ENCODE results near the gene C1QTNF12.

C1QTNF12 gene

DNA sequence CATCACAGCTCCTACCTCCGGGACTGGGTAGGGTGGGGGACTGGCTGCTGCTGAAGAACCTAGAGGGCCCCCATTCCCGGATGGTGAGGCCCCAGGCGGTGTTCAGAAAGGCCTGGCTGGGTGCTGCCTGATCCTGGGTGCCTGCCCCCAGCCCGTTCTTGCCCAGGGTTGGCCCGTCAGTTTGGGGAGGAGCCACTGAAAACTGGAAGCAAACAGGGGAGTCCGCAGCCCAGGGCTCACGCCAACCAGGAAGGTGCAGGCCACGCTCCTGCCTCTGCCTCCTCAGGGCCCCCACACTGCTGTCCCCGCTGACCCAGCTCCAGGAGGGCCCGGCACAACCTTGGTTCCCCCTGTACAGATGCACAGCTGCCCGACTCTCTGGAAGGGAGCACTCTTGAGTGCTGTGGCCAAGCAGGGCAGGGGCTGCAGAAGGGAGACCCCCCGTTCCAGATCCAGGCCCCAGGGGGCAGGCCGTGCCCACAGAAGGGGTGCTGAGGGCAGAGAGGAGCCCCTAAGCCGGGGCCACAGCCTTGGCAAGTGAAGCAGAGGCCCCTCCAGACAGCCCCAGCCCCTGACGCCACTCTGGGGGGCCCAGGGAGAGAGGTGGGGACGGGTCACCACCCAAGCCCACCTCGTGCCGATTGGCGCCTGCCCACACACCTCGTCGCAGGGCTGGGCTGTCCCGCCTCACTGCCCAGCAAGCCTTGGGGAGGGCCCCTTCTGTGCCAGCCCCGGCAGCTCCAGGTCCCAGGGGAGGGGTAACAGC is 5.5 kb downstream of the C1QTNF12 start:
- no peak for DNase-seq (ENCODE audit: low read depth)

DNA sequence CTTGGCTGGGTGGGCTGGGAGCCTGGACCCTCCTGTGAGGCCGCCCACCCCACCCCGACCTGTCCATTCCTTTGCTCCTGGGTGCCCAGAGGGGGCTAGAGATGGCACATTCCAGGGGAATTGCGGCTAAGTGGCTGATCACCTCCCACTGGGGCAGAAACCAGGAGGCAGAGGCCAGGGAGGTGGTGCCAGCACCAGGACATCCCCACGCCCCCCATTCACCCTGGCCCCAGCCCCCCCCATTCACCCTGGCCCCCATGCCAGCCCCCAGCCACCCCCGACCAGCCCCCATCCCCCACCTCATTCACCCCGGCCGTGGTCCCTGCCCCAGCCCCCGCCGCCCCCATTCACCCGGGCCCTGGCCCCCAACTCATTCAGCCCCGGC is 6.2 kb downstream of the C1QTNF12 start:
- DNase-seq (ENCODE audit: low read depth), result no peak

DNA sequence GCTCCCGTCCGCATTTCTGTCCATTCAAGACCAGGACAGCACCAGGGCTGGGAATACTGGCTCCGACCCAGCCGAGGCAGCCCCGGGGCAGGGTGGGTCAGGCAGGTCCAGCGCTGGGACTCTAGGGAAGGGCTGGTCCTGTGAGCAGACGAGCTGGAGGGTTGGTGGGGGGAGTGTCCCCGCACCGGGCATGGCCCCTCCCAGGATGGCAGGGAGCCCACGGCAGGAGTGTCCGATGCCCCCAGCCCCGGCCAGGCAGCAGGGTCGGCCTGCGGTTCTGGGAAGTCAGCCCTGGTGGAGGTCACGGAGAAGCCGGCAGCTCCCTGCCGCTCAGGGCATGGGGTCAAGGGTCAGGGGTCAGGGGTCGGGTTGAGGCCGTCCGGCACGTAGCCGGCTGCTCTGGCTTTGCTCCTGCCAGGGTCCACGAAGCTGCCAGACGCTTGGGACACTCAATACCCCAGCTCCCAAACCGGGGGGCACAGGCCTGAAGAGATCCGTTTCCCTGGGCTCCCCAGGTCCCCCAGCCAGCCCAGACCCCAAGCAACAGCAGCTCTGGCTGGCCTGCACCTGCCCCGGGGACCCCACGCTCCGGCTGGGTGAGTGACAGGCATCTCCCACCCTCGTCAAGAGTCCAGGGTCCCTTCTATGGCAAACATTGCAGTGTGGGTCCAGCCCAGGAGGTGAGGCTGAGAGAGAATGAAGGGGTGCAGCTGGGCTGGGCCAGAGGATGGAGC is 6.7 kb downstream of the C1QTNF12 start:
- no peak for DNase-seq (ENCODE audit: low read depth)

DNA sequence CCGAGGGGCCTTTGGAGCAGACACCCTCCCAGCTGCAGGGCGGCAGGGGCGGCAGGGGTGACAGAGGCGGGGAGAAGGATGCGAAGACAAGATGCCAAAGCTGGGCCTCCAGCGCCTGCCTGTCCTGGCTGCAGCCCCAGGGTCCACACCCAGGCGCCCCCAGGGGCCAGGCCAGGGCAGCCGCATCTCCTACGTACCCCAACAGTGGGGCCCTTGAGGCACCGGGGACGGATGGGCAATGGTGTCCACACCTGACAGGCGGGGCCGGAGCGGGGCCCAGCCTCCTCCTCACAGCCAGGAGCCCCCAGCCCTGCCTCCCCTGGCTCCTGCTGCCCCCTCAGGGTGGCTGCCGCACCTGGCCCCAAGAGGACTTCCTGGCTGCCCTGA is 7.3 kb downstream of the C1QTNF12 start:
- no peak for DNase-seq (ENCODE audit: low read depth)

DNA sequence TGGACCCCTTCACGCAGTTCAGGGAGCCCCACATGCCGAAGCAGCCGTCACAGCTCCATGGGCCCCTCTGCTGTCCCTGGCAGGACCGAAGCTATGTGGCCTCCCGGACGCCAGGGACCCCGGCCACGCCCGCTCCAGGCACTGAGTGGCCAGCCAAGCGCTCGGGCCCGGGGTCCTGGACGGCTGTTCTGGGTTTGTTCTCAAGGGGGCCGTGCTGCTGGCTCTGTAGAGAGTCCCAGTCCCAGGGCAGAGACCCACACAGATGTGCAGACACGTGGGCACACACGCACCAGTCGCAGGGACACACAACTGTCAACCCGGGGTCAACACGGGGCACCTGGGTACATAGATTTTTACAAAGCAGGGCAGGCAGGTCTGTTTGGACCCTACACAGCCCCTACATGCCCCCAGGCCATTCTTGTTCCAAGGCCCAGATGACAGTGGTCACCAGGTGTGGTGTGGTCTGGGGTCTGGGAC is 7.8 kb downstream of the C1QTNF12 start:
- DNase-seq (ENCODE audit: low read depth), result no peak

DNA sequence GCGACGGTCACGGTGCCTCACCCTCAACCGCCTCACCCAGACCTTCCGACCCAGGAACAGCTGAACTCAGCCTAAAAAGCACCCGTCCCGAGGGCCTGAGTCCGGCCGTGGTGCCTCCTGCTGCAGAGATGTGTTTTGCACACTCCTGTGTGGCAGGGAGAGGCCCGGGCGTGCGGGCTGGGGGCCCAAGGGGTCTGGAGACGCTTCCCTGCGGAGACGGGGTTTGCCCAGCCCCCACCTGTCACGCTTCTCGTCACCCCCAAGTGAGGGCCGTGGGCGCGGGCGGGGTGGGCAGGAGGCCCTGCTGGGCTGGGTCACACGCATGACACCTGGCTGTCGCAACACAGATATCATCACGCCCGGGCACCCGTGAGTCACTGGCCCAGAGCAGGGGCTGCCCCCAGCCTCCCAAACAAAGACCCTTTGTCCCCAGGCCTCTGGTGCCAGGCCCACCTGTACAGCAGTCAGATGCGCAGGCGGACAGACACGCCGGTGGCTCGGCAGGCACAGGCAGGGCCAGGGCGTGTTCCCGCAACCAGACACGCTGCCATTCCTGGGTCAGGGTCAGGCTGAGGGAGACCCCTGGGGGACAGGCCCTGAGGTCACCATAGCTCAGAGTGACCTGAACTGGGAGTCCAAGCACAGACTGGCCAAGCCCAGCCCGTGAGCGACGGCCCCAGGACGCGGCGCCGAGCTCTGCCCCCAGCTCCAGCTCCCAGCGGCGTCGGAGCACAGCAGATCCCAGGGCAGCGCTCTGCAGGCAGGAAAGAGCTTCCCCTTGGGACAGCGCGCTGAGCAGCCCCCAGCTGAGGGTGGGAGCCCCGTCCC is 8.4 kb downstream of the C1QTNF12 start:
- no peak for DNase-seq (ENCODE audit: low read depth)

DNA sequence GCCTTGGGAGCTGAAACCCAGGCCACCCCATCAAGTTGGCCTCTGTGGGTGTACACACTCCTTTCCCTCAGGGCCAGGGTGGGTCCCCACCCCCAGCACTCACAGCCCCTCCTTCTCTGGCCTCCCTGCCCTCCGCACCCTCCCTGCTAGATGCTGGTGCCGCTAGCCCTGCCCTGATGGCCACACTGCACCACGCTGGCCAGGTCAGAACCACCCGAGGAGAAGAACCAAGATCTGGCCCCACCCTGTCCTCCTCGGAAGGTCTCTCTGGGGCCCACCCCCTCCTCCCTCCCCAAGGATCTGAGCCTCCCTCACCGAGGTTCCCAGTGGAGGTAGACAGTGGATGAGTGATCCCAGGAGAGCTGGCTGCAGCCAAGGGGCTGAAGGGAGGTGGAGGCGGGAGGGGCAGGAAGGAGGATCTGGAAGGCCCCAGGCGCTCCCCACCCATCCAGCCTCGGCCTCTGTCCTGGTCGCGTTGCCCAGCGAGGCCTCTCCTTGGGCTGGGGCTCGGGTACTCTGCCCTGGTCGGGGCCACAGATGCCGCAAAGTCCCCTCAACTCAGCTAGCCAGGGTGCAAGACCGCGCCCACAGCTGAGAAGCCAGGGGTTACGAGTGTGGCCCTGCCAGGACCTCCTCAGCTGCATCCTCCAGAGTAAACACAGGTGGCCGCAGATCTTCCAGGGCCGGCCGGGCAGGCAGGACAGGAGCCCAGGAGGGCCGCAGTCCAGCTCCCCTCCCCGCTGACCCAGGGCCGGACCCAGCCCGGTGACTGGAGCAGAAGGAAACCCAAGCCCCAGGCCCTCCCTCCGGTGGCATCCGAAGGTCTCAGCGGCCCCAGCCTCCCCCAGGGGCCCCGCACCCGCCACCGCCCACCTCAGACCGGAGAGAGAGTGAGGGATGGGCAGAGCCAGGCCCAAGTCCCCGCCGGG is 9.3 kb downstream of the C1QTNF12 start:
- DNase-seq (ENCODE audit: low read depth), result no peak

DNA sequence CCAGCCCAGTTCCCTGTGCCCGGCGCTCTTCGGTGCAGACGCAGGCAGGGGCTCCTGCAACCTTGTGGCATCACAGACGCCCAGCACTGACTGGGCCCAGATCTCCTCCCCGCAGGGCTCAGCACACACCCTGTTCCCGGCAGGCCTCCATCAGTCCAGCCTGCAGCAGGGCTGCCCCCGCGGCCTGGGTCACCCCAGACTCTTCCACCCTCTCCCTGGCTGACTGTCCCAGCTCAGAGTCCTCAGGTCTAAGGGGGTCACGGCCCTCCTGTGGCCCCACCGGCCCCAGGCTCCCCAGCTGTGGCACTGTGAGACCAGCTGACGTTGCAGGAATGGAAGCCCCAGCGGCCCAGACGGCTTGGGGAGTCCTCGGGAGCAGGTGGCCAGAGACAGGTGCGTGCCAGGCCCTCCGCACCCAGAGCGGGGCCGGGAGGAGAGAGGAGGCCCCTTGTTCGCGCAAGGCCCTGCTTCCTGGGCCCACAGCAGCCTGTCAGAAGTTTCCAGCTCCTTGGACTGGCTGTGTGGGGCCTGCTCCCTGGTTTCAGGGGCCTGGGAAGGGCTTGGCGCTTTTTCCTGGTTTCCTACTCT is 10.3 kb downstream of the C1QTNF12 start:
- no peak for DNase-seq (ENCODE audit: low read depth)

DNA sequence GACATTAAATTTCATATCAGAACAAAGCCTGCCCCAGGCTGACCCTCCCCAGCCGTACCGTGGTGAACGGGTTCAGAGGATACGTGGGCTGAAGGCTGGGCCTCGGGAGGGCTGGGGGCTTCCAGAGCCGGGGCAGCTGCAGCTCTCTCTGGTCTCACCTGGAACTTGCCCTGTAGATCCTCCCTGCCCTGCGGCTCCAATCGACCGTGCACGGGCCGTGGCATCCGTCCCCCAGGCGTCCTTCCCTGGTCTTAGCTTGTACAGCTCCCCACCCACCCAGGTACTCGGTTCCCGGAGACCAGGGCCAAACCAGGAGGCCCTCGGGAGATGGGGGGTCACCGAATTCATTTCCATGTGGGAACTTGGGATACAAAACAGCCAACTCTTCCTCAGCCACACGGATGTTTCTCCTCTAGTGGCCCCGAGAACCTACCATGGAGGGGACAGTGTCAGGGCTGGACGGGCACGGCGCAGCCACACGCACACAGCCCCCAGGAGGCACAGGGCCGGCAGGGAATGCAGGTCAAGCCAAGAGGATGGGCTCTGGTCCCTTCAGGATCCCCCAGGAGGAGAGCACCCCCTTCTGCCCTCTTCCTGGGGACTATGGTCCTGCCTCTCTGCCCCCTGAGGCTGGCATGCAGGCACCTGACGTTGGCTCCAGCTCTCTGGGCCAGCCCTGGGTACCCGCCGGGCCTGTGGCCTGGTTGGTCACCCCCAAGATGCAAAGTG is 11.3 kb downstream of the C1QTNF12 start:
- DNase-seq (ENCODE audit: low read depth), result no peak

DNA sequence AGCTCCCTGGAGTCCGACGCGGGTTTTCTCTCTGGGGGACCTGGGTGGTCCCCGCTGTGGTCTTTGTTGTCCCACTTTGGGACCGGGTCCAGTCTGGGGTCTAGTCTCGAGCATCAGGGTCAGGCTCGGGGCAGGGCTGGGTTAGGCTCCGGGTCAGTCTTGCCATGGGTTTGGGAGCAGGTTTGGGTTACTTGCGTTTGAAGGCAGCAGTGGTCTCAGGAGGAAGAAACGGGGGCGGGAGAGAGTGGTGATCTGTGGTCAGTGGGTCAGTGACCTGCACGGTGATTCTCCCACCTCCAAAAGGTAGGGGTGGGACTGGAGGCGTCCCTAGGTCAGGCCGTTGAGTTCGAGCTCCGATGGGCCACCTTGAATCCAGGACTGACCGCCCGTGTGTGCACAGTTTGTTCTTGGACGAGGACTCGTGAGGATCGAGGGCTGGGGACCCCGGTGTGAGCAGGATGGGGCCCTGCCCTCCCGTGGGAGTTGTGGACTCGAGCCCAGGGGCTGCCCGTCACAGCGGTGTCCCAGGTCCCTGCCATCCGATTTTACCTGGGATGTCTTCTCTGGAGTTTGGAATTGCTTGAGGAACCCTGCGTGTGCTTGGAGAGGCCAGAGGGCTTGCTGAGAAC is 12.2 kb downstream of the C1QTNF12 start:
- no peak for DNase-seq (ENCODE audit: low read depth)

DNA sequence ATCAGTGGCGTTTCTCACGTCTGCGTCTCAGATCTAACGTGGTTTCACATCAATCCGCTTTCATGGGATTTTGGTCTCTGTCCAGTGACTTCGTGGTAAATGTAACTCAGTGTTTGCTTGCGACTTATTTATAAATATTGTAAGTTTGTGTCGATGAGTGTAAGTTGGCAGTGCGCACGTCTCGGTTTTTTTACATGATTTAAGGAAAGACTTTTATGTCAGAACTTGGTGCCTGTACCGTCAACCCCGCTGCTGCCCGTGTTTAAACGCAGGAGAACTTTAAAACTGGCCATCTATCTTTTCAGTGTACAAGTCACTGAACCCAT is 13.0 kb downstream of the C1QTNF12 start:
- no peak for DNase-seq (ENCODE audit: low read depth)

DNA sequence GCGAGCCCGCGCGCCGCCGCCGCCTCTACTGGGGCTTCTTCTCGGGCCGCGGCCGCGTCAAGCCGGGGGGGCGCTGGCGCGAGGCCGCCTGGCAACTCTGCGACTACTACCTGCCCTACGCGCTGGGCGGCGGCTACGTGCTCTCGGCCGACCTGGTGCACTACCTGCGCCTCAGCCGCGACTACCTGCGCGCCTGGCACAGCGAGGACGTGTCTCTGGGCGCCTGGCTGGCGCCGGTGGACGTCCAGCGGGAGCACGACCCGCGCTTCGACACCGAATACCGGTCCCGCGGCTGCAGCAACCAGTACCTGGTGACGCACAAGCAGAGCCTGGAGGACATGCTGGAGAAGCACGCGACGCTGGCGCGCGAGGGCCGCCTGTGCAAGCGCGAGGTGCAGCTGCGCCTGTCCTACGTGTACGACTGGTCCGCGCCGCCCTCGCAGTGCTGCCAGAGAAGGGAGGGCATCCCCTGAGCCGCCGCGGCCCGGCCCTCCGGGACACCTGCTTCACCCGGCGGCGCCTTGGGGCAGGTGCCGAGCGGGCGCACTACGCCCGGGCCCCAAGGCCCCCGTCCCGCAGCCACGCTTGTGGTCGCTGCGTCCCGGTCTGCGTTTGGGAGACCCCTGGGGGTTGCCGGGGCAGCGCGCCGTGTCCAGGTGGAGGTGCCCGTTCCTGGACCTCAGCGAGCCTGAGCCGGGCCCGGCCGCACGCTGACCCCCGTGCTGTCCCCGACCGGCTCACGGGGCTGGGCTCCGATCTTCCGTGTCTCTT is 13.5 kb downstream of the C1QTNF12 start:
- no peak for DNase-seq (ENCODE audit: low read depth)

DNA sequence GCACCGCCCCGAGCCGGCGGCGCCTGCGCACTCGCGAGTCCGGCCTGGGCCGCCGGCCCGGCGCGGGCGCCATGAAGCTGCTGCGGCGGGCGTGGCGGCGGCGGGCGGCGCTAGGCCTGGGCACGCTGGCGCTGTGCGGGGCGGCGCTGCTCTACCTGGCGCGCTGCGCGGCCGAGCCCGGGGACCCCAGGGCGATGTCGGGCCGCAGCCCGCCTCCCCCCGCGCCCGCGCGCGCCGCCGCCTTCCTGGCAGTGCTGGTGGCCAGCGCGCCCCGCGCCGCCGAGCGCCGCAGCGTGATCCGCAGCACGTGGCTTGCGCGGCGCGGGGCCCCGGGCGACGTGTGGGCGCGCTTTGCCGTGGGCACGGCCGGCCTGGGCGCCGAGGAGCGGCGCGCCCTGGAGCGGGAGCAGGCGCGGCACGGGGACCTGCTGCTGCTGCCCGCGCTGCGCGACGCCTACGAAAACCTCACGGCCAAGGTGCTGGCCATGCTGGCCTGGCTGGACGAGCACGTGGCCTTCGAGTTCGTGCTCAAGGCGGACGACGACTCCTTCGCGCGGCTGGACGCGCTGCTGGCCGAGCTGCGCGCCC is 14.2 kb downstream of the C1QTNF12 start, which contains the start of gene B3GALT6:
Gene B3GALT6, plus strand, starts transcription at position 30 of the 588 bp plus-strand sequence. Its CDS starts 42 bp downstream, at position 72.
- DNase-seq (ENCODE audit: low read depth), result no peak

DNA sequence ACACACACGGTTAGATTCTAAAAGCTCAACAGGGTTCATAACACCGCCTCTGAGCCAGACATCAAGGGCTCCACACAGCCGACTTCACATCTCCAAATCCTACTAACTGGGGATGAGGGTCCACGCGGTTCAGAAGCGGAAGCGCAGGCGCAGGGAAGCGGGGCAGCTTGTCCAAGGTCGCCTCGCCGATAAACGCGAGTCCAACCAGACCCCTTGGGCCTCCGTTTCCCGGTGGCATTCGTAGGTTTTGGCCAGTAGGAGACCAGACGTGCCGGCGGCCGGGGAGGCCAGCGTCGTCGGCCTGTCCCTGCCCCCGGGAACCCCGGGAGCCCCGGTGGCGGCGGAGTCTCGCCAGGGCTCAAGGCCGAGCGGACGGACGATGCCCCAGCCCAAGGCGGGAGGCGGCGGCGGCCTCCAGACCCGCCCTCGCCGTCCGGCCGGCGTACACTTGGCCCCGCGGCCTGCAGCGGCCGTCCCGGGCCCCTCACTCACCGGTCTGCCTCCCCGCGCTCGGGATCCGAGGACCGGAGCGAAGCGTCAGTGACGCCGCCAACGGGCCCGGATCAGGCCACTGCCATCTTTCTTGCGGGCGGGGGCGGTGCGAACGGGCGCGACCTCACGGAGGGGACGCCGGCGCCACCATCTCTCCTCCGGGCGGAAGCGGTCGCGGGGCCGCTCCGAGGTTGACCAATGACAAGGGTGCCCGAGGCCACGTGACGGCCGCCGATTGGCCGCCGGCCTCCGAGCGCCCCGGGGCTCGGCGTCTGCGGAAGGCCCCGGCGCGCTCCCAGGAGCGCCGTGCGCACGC is 14.9 kb downstream of the C1QTNF12 start, which contains the start of gene SDF4:
Gene SDF4, minus strand, starts transcription at position 602 of the 808 bp plus-strand sequence. CDS start 3,229 bp downstream, outside the sequence.
- DNase-seq (ENCODE audit: low read depth), result peak; percentile 93

DNA sequence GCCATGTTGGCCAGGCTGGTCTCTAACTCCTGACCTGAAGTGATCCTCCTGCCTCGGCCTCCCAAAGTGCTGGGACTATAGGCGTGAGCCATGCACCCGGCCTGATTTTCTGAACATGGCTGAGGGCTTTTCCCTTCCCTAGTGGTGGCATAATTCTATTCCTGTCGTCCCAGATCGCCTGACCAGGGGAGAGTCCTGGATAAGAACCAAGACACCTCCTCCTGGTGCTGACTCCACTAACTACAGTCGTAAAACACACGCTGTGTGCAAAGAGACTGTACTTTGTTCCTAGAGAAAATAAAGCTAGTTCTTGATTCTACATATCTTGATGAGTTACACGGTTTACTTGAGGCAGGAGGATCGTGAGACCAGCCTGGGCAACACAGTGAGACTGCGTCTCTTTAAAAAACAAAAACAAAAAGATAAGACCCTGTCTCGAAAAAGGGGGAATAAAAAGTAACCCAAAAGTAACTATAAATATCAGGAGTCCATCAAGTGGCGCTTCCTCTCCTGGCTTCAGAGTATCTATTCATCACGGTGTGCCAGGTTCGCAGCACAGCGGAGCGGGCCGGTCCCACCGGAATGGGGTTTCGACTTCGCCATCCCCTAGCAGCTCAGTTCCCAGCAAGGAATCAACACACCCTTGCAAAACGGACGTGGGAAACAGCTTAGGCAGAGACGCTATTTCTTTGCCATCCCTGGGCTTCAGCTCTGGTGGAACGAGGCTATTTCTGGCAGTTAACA is 15.7 kb downstream of the C1QTNF12 start:
- peak; percentile 69 for DNase-seq (ENCODE audit: low read depth)

DNA sequence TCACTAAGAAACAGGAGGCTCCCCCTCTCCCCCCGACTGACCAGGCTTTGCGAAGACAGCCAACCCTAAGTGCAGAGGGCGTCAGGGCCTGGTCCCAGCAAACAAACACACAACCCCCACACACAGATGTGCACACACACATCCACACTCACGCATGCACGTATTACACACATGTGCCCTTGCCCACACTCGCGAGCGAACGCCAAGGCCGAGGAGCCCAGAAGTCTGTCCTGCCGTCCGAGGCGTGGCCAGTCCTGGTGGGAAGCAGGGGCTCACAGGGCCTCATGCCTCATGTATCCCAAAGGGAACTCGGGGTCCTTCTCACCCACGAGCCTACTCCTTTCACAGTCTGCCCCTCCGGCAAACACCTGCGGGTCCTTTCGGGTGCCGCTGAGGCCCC is 16.8 kb downstream of the C1QTNF12 start:
- DNase-seq (ENCODE audit: low read depth), result no peak

Data from GM04504 (cell line).